Stimulated activated CD8-positive, alpha-beta memory T cell treated with anti-CD3 and anti-CD28 coated beads, Interleukin-15, amount 100 ng/mL, for 48 hours (primary cell): Measurements from ENCODE around the gene DEFB127.
"Not testable (repeated sequence)": the region's sequence is repeated elsewhere in the genome, so short reads cannot be mapped to it uniquely, and the experiment has no call there.

Source experiments
- DNase-seq, 2 donors: peaks; one replicate each; pipeline ENCODE4 v3.0.0-alpha.2; 2020; ENCODE audit warnings: low read depth in 2 of 2

DEFB127 gene, protein sequence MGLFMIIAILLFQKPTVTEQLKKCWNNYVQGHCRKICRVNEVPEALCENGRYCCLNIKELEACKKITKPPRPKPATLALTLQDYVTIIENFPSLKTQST

DNA sequence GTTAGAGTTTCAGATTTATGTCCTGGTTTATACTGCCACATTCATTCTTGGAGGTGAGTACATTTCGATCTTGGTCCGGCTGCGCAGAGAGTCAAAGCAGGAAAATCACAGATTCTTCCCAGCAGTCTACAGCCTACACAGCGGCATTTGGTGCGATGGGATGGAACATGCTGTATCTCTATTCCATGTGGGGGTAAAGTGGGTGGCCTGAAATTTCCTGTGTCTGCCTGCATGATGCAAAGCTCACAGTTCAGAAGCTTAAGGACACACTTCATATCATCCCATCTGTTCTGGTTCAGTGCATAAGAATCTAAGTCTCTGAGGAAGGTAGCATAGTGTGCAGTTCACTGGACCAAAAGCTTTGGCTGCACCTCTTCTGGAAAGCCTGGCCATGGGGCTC, at the start of gene DEFB127:
TSS of gene DEFB127 (plus strand) at position 301 of the 400 bp plus-strand sequence. CDS start at position 392, 91 bp downstream.
- DNase-seq, result no peak

DNA sequence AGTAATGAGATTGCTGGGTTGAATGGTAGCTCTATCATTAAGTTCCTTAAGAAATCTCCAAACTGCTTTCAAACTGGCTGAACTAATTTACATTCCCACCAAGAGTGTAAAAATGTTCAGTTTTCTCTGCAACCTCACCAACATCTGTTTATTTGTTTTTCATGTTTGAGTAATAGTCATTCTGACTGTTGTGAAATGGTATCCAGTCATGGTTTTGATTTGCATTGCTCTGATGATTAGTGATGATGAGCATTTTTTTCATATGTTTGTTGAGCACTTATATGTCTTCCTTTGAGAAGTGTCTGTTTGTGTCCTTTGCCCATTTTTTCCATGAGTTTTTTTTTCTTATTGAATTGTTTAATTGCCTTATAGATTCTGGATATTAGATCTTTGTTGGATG, 44.9 kb upstream of the DEFB127 start:
- DNase-seq, result no peak

DNA sequence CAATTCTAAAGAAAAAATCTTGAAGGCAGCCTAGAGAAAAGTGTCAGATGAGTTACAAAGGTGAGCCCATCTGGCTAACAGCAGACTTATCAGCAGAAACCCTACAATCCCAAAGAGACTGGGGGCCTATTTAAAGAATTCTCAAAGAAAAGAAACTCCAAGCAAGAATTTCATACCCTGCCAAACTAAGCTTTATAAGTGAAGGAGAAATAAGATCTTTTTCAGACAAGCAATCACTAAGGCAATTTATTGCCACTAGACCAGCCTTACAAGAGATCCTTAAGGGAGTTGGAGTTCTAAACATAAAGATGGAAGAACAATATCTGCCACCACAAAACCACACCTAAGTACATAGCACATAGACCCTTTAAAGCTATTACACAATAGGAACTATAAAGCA, 39.7 kb upstream of the DEFB127 start:
- DNase-seq, result no peak

DNA sequence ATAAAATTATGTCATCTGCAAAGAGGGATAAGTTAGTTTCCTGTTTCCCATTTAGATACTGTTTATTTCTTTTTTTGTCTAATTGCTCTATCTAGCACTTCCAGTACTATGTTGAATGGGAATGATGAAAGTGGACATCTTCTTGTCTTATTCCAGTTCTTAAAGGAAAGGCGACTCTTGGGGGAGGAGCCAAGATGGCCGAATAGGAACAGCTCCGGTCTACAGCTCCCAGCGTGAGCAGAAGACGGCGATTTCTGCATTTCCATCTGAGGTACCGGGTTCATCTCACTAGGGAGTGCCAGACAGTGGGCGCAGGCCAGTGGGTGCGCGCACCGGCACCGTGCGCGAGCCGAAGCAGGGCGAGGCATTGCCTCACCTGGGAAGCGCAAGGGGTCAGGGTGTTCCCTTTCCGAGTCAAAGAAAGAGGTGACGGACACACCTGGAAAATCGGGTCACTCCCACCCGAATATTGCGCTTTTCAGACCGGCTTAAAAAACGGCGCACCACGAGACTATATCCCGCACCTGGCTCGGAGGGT, 27.4 kb upstream of the DEFB127 start:
- DNase-seq, result not testable (repeated sequence)

DNA sequence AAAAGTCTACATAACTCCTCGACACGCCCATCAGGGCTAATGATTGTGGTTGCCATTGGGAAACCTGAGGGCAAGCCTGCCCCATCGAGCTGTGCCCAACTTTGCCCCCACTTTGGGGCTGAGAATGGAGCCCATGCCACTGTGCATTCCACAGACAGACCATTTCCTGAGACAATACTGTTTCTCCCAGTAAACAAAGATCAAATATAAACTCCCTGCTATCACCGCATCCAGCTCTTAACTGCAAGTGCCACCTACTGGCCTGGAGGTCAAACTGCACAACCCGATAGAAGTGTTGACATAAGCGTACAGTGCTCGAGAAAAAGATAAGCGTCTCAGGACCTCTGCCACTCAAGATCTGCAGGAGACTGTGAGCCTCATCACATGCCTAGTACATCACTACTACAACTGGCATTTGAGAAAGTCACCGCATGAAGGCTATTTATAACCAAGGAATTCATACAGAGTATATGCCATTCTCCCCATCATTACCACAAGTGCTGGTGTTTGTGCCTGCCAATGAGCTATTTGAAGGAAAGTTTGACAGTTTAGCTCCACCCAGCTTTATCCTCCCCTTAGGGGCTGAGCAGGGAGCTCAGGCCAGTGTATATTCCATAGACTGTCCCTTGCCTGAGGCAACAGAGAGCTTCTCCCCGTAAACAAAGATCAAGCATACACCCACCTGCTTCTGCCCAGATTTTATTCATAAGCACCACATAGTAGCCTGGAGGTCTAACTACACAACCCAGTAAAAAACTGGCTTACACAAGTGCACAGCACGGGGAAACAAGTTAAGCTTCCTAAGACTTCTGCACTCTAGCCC, 19.4 kb upstream of the DEFB127 start:
- no peak for DNase-seq

DNA sequence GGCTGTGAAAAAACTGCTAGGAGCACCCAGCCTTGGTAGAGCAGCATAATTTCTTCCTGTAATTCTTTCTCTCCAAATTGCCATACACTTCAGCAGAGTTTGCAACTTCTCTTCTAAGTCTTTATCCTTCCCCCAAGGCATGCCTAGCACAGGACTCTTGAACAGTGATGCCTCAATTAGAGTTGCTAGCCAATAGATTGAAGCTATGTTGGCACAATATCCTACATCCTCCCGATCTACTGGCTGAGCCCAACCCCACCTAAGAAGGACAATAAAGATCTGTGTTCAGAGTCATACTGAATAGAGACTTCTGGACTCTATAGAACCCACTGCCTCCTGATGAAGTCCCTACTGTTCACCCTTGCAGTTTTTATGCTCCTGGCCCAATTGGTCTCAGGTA, 15.0 kb upstream of the DEFB127 start, which contains the start of gene DEFB126:
TSS of gene DEFB126 (plus strand) at position 301 of the 400 bp plus-strand sequence. CDS start at position 340, 39 bp downstream.
- DNase-seq, result no peak

DNA sequence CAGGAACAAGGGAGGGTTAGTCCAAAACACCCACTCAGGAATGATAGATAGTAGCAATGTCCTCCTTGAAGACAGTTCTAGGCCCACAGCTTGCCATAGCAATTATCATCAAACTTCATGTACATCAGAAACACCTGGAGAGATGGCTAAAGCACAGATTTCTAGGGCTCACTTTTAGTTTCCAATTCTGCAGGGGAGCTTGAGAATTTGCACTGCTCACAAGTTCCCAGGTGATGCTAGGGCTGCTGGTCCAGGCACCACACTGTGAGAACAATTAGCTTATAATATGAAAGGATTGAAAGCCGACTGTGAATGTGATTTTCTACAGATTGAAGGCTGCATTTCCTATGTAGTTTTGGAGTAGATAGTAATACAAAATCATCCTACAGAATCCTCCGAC, 11.4 kb upstream of the DEFB127 start:
- DNase-seq, result no peak

DNA sequence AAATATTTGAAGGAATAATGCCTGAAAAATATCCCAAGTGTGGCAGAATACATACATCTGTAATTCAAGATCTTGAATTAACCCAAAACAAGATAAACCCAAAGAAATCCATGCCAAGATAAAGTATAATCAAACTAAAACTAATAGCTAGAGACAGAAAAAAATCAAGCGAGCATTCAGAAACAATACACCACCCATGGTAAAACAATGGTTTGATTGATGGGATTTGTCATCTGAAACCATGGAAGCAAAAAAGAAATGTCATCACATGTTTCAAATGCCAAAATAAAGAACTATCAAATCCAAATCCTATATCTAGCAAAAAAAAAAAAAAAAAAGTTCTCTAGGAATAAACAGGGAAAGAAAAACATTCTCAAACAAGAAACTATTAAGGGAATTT, 5.1 kb upstream of the DEFB127 start:
- DNase-seq, result no peak

DNA sequence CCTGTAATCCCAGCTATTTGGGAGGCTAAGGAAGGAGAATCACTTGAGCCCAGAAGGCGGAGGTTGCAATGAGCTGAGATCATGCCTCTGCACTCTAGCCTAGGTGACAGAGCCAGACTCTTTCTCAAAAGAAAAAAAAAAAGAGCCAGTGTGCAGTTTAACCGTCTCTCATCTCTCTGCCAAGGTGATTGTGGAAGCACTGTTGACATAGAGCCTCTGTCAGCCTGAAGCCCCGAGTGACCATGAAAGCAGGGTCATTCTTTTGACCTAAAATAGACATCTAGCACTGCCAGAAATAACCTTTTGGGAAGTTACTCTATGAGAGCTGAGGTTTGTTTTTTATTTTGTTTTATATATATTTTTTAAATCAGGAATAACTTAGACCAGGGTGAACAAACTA, 7.4 kb downstream of the DEFB127 start:
- no peak for DNase-seq

DNA sequence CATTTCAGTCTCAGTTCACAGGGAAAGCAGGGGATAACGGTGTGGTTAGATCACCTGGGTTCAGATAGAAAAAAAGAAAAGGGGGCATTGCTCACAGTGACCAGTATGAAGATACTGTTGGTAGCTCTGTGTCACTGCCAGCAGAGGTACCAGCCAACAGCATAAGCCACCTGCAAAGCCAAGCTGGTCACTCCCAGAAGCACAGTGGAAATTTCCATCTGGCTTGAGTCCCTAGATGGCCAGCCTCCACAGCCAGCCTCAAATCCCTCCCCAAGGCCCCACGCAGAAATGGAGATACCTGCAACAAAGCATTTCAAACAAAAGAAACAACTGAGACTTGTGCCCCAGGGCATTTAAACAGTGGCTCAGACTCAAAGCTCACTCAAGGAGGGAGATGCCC, 11.6 kb downstream of the DEFB127 start:
- DNase-seq, result no peak

DNA sequence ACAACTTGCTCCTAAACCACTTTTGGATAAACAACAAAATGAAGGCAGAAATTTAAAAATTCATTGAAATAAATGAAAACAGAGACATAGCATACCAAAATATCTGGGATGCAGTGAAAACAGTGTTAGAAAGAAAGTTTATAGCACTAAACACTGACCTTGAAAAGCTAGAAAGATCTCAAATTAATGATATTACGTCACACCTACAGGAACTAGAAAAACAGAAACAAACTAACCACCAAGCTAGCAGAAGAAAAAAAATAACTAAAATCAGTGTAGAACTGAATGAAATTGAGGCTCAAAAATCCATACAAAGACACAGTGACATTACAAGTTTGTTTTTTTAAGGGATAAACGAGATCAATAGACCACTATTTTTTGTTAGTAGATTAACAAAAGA, 27.0 kb downstream of the DEFB127 start:
- no peak for DNase-seq

DNA sequence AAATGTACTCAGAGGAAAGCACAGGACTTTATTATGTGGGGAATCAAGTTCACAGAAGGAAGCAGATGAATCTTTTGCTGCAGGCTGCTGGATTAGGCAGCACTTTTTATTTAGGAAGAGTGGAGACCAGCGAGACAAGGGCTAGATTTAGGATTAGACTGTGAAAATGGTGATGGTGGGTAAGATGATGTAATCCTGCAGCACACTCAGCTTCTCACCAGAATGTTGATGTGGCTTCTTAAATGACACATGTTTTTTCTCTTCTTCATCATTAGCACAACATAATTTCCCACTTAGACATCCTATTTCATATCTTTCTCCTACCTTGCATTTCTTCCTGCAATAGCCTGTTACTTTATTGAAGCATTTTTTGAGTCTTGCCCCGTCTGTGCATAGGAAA, 30.5 kb downstream of the DEFB127 start:
- no peak for DNase-seq

DNA sequence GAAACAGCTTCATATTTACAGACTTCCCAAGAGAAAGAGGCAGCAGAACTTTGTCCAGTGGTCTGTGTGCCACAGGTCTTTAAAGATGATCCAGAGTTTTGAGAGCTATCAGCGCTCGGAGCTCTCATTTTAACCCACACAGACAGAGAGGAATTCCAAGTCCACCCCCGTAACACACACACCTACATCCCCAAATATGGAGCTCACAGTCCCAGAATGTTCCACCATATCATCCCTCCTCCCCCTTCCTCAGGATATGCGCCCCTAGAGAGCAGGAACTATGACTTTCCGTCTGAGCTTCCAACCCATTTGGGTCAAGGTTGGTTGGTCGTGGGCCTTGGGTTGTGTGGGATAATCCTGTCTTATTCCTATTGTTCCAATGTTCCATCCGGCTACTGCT, 32.4 kb downstream of the DEFB127 start, which contains the start of gene DEFB128:
TSS of gene DEFB128 (minus strand) at position 101 of the 400 bp plus-strand sequence. CDS start at position 13, 88 bp downstream.
- DNase-seq, result no peak

DNA sequence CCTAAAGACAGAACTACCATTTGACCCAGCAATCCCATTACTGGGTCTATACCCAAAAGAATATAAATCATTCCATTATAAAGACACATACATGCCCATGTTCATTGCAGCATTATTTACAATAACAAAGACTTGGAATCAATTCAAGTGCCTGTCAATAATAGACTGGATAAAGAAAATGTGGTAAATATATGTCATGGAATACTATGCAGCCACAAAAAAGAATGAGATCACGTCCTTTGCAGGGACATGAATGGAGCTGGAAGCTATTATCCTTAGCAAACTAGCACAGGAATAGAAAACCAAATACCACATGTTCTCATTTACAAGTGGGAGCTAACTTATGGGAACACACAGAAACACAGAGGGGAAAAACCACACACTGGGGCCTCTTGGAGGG, 41.0 kb downstream of the DEFB127 start:
- no peak for DNase-seq

DNA sequence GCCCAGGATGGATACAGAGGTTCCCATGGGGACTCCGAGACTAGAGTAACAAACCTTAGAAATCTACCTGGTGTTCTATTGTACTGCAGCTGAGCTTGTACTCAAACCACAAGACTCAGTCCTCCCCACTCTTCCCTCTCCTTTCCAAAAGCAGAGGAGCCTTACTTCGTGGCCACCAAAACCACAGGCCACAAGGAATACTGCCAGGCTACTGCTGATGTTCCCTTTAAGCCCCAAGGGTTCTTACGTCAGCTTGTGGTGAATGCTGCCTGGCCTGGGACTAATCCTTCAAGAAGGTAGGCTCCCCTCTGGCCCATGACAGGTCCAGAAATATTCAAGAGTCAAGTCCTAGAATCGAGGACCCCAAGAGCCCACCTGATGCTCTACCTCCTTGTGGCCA, 42.7 kb downstream of the DEFB127 start:
- DNase-seq, result no peak

DNA sequence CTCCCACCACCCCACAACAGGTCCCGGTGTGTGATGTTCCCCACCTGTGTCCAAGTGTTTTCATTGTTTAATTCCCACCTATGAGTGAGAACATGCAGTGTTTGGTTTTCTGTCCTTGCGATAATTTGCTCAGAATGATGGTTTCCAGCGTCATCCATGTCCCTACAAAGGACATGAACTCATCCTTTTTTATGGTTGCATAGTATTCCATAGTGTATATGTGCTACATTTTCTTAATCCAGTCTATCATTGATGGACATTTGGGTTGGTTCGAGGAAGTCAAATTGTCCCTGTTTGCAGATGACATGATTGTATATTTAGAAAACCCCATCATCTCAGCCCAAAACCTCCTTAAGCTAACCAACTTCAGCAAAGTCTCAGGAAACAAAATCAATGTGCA, 46.4 kb downstream of the DEFB127 start:
- not testable (repeated sequence) for DNase-seq
